Smooth muscle cell of trachea (primary cell): ENCODE measurements around the gene SRPK3. TPM values are rescaled to one million over a fixed set of nuclear protein-coding genes. Genes with fewer than 3 reads are reported as not detected.

Source experiments
- total RNA-seq: library from RNA; depleted of rRNA; stranded (reverse); fragments of >200 nt; gene quantifications from 2 replicates; pipeline ENCODE4 v1.2.1, GENCODE V29; 2014

SRPK3 gene
- total RNA-seq = 0.58 and 1.5 TPM in 2 replicates

GRCh38 chrX:153780678-153781427, at the start of gene SRPK3:
TSS of gene SRPK3 (plus strand) at chrX:153781041. CDS start at chrX:153781087, 46 bp downstream.

DNA sequence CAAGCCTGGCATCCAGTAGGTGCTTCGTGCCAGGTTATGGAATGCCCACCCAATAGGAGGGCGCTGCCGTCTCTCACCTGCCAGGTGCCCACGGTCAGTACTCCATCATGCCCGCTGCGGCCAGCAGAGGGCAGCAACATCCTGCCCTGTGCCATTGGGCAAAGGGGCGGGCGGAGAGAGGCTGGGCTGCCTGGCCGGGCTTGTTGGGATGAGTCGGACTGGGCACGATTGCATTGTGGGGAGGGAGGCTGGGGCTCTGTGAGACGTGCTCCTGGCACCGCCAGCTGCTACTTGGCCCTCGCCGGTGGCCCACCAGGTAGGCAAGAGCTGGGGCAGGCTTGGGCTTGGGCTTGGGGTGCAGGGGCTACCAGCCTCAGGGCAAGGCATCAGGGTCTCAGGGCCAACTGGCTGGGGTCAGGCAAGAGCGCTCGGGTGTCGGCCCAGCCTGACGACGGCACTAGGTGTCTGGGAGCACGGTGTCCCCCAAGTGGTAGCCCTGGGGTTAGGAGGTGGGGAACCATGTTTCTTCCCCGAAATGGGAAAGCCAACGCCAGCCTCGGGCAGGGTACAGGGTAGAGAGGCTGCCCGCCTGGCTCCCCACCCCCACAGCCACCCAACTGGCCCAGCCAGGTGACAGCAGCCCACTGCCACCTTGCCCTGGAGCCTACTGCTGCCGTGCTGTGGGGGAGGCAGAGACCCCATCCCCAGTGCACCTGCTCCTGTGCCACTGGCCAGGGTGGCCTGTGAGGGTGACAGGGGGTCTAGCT, 16.7 kb upstream of the SRPK3 start, which contains the start of gene PLXNB3:
PLXNB3 (plus strand) TSS at position 261 of the 767 bp plus-strand sequence. CDS start 1,287 bp downstream, outside the sequence.

DNA sequence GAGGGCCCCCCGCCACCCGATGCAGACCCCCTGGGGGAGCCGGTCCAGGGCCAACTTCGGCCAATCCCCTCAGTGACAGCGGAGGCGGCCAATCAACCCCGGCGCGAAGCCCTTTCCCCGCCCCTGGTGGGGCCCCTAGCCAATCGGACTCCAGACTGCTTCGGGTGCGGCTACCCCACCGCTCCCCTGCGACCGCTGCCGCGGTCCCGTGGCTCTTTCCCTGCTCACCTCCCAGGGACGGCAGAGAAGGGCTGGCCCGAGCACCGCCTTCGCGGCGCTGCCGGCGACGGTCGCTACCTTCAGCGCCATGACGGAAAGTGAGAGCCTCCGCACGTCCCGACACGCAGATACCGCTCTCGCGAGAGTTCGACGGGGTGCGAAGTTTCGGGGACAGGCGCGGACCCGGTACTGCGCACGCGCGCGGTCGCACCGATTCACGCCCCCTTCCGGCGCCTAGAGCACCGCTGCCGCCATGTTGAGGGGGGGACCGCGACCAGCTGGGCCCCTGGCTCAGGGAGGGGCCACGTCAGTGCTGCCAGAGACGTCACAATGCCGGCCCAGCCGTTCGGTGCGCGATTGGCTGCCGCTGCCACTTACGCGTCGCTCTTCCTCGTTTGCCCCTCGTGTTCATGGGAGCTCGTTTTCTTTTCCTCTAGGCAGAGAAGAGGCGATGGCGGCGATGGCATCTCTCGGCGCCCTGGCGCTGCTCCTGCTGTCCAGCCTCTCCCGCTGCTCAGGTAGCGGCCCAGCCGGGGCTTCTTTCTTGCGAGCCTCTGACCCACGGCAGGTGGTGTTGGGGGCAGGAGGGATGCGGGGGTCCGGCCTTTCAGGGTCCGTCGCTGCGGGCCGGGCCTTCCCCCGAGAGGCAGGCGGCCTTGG, 13.4 kb downstream of the SRPK3 start, which contains the start of the genes IDH3G and SSR4:
IDH3G (minus strand) TSS at position 358 of the 879 bp plus-strand sequence; CDS start at position 309, 49 bp downstream.
SSR4 (plus strand) TSS at position 651 of the 879 bp plus-strand sequence; CDS start at position 671, 20 bp downstream.

DNA sequence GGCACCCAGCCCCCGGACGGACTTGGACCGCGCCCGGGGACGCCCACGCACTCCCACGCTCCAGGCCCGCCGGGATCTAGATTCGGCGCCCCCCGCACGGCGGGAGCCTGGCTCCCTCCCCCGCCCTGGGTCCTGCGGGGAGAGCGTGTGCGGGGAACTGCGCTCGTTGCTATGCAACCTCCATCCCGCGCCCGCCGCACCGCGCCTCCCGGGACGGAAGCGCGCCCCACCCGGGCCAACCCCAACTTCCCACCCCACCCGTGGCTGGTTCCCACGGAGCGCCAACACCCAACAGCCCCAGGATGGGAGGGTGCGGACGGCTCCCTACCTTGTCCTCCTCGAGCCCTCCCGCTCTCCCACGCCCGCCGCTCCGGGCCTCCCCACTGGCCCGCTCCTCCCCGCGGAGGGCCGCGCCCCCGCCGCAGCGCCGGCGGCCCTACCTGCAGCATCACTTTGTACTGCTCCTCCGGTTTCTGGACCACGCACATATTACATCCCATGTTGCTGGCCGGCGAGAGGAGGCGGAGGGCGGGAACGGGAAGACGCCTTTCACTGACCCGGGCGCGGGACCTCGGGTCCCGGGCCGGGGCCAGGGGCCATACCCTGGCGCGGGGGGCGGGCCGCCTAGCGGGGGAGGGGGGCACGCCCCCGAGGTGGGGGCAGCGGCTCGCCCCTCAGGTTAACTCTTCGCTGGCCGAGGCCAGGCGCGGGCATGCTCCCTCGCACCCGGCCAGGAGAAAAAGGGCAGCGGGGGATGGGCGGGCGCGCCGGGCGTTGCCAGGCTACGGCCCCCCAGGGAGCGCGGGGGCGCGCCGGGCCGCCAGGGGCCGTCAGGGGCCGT, 49.2 kb downstream of the SRPK3 start, which contains the start of gene PDZD4:
PDZD4 (minus strand) TSS at position 746 of the 841 bp plus-strand sequence; CDS start at position 500, 246 bp downstream.

Other genes with a start within 250 kb of the SRPK3 start
- 25.1 and 27.8 TPM in 2 replicates for gene CCNQ, start 181.9 kb upstream of the SRPK3 start, total RNA-seq
- under 0.01 TPM in 1 of 2 replicates, not detected in the other for gene DUSP9, start 133.8 kb upstream of the SRPK3 start, total RNA-seq
- 1.2 TPM in 1 of 2 replicates, not detected in the other for gene PNCK, start 107.2 kb upstream of the SRPK3 start, total RNA-seq
- gene SLC6A8, start 93.1 kb upstream of the SRPK3 start, total RNA-seq = 8.9 and 14.9 TPM in 2 replicates
- 115 and 129 TPM in 2 replicates for gene BCAP31, start 56.7 kb upstream of the SRPK3 start, total RNA-seq
- gene ABCD1, start 56.2 kb upstream of the SRPK3 start, total RNA-seq = 15.7 and 26.0 TPM in 2 replicates
- gene PLXNB3, start 16.8 kb upstream of the SRPK3 start, total RNA-seq = 2.3 and 6.1 TPM in 2 replicates
- gene IDH3G, start 13.3 kb downstream of the SRPK3 start, total RNA-seq = 62.4 and 63.3 TPM in 2 replicates
- gene SSR4, start 13.6 kb downstream of the SRPK3 start, total RNA-seq = 55.1 and 119 TPM in 2 replicates
- gene PDZD4, start 49.5 kb downstream of the SRPK3 start, total RNA-seq = 0.15 and 0.33 TPM in 2 replicates
- gene L1CAM, start 105.1 kb downstream of the SRPK3 start, total RNA-seq = 1.2 and 1.6 TPM in 2 replicates
- gene AVPR2, start 123.6 kb downstream of the SRPK3 start, total RNA-seq = not detected in 2 replicates
- 2.3 and 2.6 TPM in 2 replicates for gene ARHGAP4, start 145.2 kb downstream of the SRPK3 start, total RNA-seq
- 39.0 and 41.8 TPM in 2 replicates for gene NAA10, start 154.0 kb downstream of the SRPK3 start, total RNA-seq
- 1.3 and 1.5 TPM in 2 replicates for gene RENBP, start 163.6 kb downstream of the SRPK3 start, total RNA-seq
- gene HCFC1, start 190.8 kb downstream of the SRPK3 start, total RNA-seq = 18.9 and 21.1 TPM in 2 replicates
- 6.8 and 10.9 TPM in 2 replicates for gene TMEM187, start 191.7 kb downstream of the SRPK3 start, total RNA-seq
- gene IRAK1, start 238.9 kb downstream of the SRPK3 start, total RNA-seq = 52.8 and 87.7 TPM in 2 replicates